HL-60 (cell line): ENCODE data around the gene PTPRG.
"Not testable (repeated sequence)": the region's sequence is repeated elsewhere in the genome, so short reads cannot be mapped to it uniquely, and the experiment has no call there.

Source experiments
- DNase-seq, 2 experiments: peaks; one replicate each; pipeline ENCODE4 v3.0.0-alpha.2; 2010 to 2020; ENCODE audit warnings: low read depth in 1 of 2, low spot score in 1 of 2
- H3K27ac ChIP-seq: fragments of 250-450 bp; sonication (Bioruptor Pico); replicated peaks from 2 replicates; pipeline ENCODE4 v1.5.1; 2020; ENCODE audit warnings: mild to moderate bottlenecking, moderate library complexity
- H3K27me3 ChIP-seq: fragments of 250-450 bp; sonication (Bioruptor Pico); 2 replicates; pipeline ENCODE4 v1.5.1; 2021; ENCODE audit warnings: mild to moderate bottlenecking, moderate library complexity; ENCODE audit not compliant: insufficient read depth, poor library complexity, severe bottlenecking
- H3K4me3 ChIP-seq: replicated peaks from 2 replicates; pipeline ENCODE4 v1.5.1; 2011; ENCODE audit warnings: mild to moderate bottlenecking, control low read depth, low read length; ENCODE audit not compliant: insufficient read depth
- CTCF ChIP-seq: IDR thresholded peaks from one replicate; pipeline ENCODE4 v1.5.1; 2011; ENCODE audit warnings: low read length, control low read depth, inconsistent platforms; ENCODE audit not compliant: insufficient read depth
- GABPA ChIP-seq: IDR thresholded peaks from 2 replicates; pipeline ENCODE4 v1.6.1; 2012; ENCODE audit warnings: low read depth
- POLR2AphosphoS5 ChIP-seq: IDR thresholded peaks from 2 replicates; pipeline ENCODE4 v1.6.1; 2012; ENCODE audit warnings: low read depth
- REST ChIP-seq: IDR thresholded peaks from 2 replicates; pipeline ENCODE4 v1.6.1; 2012; ENCODE audit warnings: low read depth; ENCODE audit not compliant: insufficient replicate concordance
- SPI1 ChIP-seq: IDR thresholded peaks from 2 replicates; pipeline ENCODE4 v1.6.1; 2012; ENCODE audit warnings: low read depth, mild to moderate bottlenecking, borderline replicate concordance

Gene PTPRG

GRCh38 chr3:61691466-61691865 lies 130.1 kb downstream of the PTPRG start:
- H3K27ac ChIP-seq = no peak overlapping the region
- H3K27me3 ChIP-seq = peaks cover 2% of the 10 kb centered on the region
- no peak for TF ChIP-seq SPI1
- no peak for TF ChIP-seq REST
- no peak for TF ChIP-seq GABPA
- TF ChIP-seq CTCF = no peak
- TF ChIP-seq POLR2AphosphoS5 = no peak
- DNase-seq = no peak
- no peak overlapping the region for H3K4me3 ChIP-seq

GRCh38 chr3:61697301-61697700 lies 135.9 kb downstream of the PTPRG start:
- H3K27me3 ChIP-seq = no peaks in the 10 kb centered on the region
- TF ChIP-seq SPI1 (no peak), CTCF (no peak), POLR2AphosphoS5 (no peak), GABPA (no peak), REST (no peak)
- no peak for DNase-seq
- no peak overlapping the region for H3K27ac ChIP-seq
- H3K4me3 ChIP-seq = no peak overlapping the region

- DNase-seq, H3K27ac ChIP-seq, H3K4me3 ChIP-seq, H3K27me3 ChIP-seq: not testable (repeated sequence)
Measured at GRCh38 chr3:61698278-61699072, 137.1 kb downstream of the PTPRG start.

- Histone ChIP-seq H3K27ac (no peak overlapping the region), H3K27me3 (no peaks in the 10 kb centered on the region), H3K4me3 (no peak overlapping the region)
- DNase-seq = no peak
- TF ChIP-seq POLR2AphosphoS5 (no peak), CTCF (no peak), SPI1 (no peak), REST (no peak), GABPA (no peak)
Measured at GRCh38 chr3:61699622-61700021, 138.3 kb downstream of the PTPRG start.
